ENCODE measurements around the gene ZBTB33.

ZBTB33 gene

DNA sequence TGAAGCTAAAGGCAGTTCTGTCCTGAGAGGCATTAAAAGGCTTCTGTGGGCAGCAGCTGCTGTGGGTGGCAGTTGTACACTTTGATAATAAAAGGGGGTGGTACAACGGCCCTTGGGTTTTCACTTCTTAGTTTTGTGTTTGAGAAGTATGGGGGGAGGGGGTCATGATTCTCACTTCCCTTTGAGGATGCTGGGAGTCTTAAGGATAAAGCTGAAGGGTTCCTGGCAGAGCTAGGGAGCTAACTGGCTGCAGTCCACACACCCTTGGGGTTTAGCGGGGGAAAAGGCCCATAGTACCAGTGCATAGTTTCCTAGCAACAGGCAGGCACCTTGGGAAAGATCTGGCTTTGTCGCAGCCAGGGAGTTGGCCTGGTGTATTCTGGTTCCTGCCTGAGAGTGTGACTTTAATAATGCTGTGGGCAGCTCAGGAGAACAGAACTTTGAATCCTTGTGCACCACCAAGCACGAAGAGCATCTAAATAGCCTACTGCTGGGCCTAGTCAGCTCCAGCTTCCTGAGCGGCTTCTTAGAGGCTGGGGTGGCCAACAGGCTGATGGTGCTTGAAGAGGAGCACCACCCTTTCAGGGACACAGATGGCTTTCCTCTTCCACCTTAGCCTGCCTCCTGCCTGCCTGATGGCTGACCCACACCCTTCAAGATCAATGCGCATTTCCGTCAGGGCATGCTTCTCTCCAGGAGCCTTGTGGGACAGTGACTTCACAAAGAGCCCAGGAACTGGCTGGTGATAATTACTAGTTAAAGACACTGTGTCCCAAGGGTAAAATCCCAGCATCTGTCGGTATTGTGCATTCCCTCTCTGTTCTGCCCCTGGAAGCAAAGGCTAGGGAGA lies 12.5 kb downstream of the ZBTB33 start:
- no peak for DNase-seq (ENCODE audit: extremely low read depth in 1 of 2, low read depth in 1 of 2)

- DNase-seq (ENCODE audit: extremely low read depth in 1 of 2, low read depth in 1 of 2) = no peak
Measured at GRCh38 chrX:120264341-120264740, 13.7 kb downstream of the ZBTB33 start.

GRCh38 chrX:120269373-120270035 lies 18.9 kb downstream of the ZBTB33 start:
- no peak for DNase-seq (ENCODE audit: extremely low read depth in 1 of 2, low read depth in 1 of 2)

GRCh38 chrX:120270567-120270966 lies 20.0 kb downstream of the ZBTB33 start:
- DNase-seq (ENCODE audit: extremely low read depth in 1 of 2, low read depth in 1 of 2) = no peak

- no peak for DNase-seq (ENCODE audit: extremely low read depth in 1 of 2, low read depth in 1 of 2)
Measured at GRCh38 chrX:120271218-120271617, 20.6 kb downstream of the ZBTB33 start.

DNA sequence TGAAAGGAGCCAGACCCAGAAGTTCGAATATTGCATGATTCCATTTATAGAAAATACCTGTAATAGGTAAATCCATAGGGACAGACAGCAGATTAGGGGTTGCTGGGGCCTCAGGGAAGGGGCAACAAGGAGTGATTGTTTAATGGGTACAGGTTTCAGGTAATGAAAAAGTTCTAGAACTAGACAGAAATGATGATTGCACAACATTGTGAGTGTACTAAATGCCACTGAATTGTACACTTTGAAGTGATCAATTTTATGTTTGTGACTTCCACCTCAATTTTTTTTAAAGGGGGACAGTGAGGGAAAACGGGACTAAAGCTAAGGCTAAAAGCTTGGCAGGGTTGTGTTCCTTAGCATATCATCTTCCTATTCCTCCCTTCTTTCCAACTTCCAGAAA lies 23.5 kb downstream of the ZBTB33 start:
- DNase-seq (ENCODE audit: extremely low read depth in 1 of 2, low read depth in 1 of 2) = no peak

DNA sequence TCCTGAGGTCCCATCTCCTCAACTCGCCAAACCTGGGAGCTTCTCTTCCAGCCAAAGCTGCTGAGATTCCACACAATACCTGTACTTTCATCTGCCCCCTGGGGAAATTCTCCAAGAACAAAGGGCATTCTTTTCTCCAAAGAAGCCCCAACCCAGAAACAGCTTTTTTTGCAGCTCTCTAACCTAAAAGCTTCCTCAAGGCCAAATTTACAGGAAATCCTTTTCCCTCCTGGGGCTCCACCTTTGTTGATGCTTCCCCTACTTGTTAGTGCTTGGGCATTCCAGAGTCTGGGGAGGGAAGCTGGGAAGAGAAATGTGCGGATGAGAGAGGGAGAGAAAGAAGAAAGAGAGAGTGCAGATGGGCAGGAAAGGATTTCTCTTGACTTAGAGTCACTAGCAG lies 24.3 kb downstream of the ZBTB33 start:
- no peak for DNase-seq (ENCODE audit: extremely low read depth in 1 of 2, low read depth in 1 of 2)

DNA sequence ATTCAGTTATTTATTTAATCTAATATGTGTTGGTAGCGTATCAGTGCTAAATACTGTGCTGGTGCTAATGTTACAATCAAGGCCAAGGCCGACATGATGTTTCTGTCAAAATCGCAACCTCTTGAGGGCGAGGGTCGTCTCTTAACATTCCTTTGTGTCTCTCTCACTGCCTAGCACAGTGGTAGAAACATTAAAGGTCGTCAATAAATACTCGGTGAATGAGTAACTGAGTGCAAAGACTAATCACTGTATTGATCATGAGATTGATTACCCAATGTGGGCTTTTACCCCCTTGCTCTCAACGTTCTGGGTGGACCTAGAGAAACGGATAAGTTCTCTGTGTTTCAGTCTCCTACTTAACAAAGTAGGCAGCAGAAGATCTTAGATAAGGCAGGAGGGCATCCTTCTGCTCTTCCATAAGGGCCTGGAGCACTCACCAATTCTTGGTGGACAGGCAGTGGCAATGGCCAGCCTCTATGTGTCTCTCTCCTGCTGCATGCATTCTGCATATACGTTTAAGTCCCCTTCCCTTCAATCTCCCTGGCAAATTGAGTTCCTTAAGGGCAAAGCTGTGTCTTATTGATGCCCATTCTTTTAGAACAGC lies 30.5 kb downstream of the ZBTB33 start:
- no peak for DNase-seq (ENCODE audit: extremely low read depth in 1 of 2, low read depth in 1 of 2)

DNA sequence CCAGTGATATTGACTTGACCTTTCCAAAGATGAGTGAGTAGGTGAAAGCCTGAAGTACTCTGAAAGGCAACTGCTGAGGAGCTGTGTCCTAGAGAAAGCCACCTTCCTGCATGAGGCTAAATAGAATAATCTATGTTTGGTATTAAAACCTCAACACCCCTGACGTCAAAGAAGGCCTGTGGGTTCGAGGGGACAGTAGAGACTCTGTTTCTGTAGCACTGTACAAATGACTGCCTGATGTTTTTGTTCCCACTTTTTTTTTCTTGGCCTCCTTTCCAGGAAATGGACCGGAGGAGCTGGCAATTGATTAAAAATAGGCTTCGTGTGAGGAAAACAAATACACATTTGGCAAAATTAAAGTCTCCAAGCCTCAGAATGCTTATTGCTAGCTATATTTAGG lies 31.1 kb downstream of the ZBTB33 start:
- no peak for DNase-seq (ENCODE audit: extremely low read depth in 1 of 2, low read depth in 1 of 2)

- no peak for DNase-seq (ENCODE audit: extremely low read depth in 1 of 2, low read depth in 1 of 2)
Measured at GRCh38 chrX:120282697-120283096, 32.1 kb downstream of the ZBTB33 start.

GRCh38 chrX:120286733-120287512 lies 36.3 kb downstream of the ZBTB33 start:
- DNase-seq (ENCODE audit: extremely low read depth in 1 of 2, low read depth in 1 of 2) = no peak

DNA sequence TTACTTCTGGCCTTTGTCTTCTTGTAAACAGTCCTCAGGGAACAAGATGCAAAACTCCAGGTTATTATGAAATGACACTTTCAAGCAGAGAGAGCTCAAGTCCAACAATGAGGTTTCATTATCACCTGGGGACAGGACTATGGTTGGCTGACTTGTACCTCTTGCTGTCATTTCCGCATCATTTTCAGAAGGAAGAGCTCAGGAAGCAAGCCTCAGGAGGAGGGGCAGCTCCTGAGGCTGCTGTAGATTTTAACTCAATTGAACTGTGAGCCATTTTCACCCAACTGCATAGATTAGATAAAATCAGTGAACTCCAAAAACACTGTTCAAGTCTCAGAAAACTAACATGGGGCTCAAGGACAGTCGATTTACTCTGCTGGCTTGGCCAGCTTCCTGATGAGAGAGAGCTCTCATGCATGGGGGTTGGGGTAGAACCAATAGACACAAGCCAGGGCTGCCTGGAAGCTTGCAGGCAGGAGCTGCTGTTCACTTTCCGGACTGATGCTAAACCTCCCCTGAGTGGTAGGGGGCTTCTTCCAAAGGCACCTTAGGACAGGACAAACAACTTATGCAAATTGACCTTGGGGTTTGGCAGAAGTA lies 37.0 kb downstream of the ZBTB33 start:
- no peak for DNase-seq (ENCODE audit: extremely low read depth in 1 of 2, low read depth in 1 of 2)

DNA sequence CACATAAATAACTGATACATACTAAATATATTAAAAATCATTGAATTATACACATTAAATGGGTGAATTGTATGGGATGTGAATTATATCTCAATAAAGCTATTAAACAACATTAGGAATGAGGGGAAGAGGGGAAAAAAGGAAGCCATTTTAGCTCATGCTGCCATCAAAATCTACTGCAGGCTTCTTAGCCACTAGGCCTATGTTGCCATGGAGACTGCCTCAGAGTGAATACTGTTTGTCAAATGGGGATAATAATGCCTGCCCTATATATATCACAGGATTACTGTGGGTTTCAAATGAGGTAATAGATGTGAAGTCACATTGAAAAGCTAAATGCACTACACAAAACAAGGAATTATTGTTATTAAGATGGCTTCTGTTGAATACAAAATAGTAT lies 39.5 kb downstream of the ZBTB33 start:
- DNase-seq (ENCODE audit: extremely low read depth in 1 of 2, low read depth in 1 of 2) = no peak

- no peak for DNase-seq (ENCODE audit: extremely low read depth in 1 of 2, low read depth in 1 of 2)
Measured at GRCh38 chrX:120291211-120291610, 40.6 kb downstream of the ZBTB33 start.

DNA sequence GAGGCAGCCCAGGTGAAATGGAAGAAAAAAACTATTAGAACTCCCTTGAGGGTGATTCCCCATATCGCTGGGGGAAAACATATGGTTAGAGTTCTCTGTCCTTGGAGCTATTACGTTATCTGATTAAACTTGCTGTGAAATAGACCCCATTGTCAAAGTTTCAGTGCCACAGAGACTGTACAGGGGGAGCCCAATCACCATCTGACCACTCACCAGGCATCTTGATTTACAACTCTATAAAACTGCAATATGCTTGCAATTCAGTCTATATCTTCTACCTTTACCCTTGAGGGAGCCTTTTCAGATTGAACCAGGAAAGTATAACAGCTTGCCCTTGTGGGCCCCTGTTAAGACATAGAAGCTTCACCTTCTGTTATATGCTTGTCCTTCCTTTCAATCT lies 42.4 kb downstream of the ZBTB33 start:
- no peak for DNase-seq (ENCODE audit: extremely low read depth in 1 of 2, low read depth in 1 of 2)

DNA sequence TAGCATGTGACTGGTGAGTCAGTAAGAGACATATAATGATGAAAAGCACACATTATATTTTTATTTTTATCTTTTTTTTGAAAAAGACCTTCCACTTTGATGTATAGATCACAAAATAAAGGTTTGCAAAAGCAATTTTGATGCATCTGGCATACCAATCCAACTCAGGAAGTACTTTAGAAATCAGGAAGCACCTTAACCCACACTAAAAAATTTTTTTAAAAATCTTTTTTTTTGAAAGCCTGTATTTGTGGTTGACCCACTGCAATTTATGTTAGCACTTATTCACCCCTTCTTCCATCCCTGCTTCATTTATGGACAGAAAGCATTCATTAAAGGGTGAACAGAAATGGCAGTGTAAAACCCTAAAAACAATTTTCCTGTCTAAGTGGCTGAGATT lies 44.0 kb downstream of the ZBTB33 start:
- DNase-seq (ENCODE audit: extremely low read depth in 1 of 2, low read depth in 1 of 2) = no peak

DNA sequence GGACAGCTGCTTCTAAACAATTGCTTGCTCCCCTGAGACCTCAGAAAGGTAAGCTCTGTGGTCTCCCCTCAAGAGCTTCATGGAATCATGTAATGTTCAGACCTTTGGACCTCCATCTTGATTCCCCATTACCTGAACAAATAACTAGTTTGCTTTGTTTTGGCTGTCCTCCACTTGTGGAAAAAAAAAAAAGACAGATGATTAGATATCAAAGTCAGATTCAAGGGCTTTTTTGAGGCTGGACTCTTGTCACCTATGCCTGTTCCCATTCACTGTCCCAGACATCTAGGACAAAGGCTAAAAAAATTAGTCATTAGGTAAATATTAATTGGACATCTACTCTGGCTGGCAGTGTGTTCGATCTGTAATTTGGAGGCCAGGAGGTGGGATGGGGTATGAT lies 47.3 kb downstream of the ZBTB33 start:
- DNase-seq (ENCODE audit: extremely low read depth in 1 of 2, low read depth in 1 of 2) = no peak

DNA sequence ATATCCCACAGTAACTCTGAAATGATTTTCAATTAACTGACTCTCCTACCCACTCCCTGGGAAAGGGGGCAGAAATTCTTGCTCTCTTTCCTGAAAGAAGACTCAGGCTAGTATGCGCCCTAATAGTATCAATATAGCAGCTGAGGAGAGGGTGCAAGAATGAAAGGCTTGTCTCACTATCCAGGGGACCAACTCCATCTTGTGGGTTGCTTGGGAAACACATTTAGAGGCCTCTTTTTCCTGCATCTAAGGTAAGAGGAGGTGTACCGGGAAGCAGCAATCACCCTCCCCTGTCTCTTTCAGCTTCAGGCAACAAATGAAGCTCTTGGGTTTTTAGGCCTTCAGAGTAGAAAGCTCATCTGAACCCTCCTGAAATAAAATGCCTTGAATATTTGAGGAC lies 49.3 kb downstream of the ZBTB33 start:
- no peak for DNase-seq (ENCODE audit: extremely low read depth in 1 of 2, low read depth in 1 of 2)

DNA sequence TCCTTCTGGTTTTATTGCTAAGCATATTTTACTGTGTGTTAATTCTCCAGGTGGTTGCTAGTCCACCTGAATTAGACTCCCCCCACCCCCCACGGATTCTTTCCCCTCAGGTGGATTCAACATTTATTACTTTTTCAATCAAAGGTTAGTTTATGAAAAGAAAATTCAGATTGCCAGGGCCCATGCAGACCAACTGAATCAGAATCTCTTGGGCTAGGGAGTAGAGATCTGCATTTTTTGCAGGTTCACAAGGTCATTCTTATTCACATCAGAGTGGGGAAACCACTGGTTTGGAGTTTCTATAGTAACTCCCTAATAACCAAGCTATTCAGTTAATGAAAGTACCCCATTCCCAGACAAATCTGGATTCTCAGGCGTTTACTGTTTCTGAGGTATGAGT lies 50.9 kb downstream of the ZBTB33 start:
- DNase-seq (ENCODE audit: extremely low read depth in 1 of 2, low read depth in 1 of 2) = no peak

DNA sequence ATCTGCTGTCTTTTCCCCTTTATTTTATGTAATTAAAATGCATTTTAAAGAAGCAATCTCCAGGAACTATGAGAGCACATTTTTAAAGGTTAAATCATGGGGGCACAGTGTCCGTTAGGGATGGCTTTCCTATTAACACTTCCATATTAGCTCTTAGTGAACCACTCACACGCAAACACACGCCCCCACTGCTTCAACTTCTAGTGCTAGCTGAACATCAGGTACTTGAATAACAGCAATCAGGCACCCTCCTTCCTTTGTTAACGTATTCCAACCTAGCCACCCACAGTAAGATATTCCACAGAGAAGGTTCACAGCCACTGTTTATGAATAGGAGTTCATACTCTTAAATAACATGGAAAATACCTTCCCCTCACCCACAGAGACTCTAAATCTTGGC lies 51.3 kb downstream of the ZBTB33 start:
- no peak for DNase-seq (ENCODE audit: extremely low read depth in 1 of 2, low read depth in 1 of 2)

GRCh38 chrX:120302434-120302833 lies 51.8 kb downstream of the ZBTB33 start:
- DNase-seq (ENCODE audit: extremely low read depth in 1 of 2, low read depth in 1 of 2) = peak in 1 of 2 donors; percentile 7

All from stimulated activated CD8-positive, alpha-beta memory T cell treated with anti-CD3 and anti-CD28 coated beads, Interleukin-7, amount 100 ng/mL, for 48 hours (primary cell).